WTC11 (cell line): ENCODE data around the gene FSTL4. TPM values are rescaled to one million over a fixed set of nuclear protein-coding genes. Genes with fewer than 3 reads are reported as not detected.

Source experiments
- ATAC-seq: fragments of 200-7000 bp; cut with Tn5 transposase; 2 replicates; pipeline ENCODE4 v1.10.0; 2021; ENCODE audit warnings: mild to moderate bottlenecking, moderate library complexity
- CTCF ChIA-PET: fragments of 300-600 bp; sonication (Branson Sonifier 250); formaldehyde crosslinking; loops from one replicate; lab custom pipeline; 2021; ENCODE audit warnings: antibody characterized with exemption; lab: Charles Lee
- POLR2A ChIA-PET: fragments of 350-600 bp; sonication (Branson Sonifier 250); formaldehyde crosslinking; loops from one replicate; lab custom pipeline; 2021; ENCODE audit warnings: antibody characterized with exemption; lab: Charles Lee
- DNase-seq: peaks from one replicate; pipeline ENCODE4 v3.0.0; 2021; ENCODE audit warnings: low spot score
- H3K27ac Mint-ChIP-seq: 2 replicates; pipeline ENCODE4 v1.8.0; 2021; ENCODE audit warnings: mixed read lengths
- H3K27me3 Mint-ChIP-seq: 2 replicates; pipeline ENCODE4 v1.8.0; 2021; ENCODE audit warnings: low read depth, mild to moderate bottlenecking, moderate library complexity, mixed read lengths
- H3K36me3 Mint-ChIP-seq: 2 replicates; pipeline ENCODE4 v1.8.0; 2021; ENCODE audit warnings: mixed read lengths
- H3K4me1 Mint-ChIP-seq: 2 replicates; pipeline ENCODE4 v1.8.0; 2022; ENCODE audit warnings: mixed read lengths
- H3K4me3 Mint-ChIP-seq: 2 replicates; pipeline ENCODE4 v1.8.0; 2021; ENCODE audit warnings: mild to moderate bottlenecking, moderate library complexity, mixed read lengths
- H3K9me3 Mint-ChIP-seq: 2 replicates; pipeline ENCODE4 v1.8.0; 2021; ENCODE audit warnings: mixed read lengths
- CREM ChIP-seq: sonication (generic); formaldehyde crosslinking; IDR thresholded peaks from 2 replicates; pipeline ENCODE4 v1.8.1; 2022; ENCODE audit warnings: mild to moderate bottlenecking, missing genetic modification reagents, moderate library complexity
- ELF4 ChIP-seq: sonication (generic); formaldehyde crosslinking; IDR thresholded peaks from 2 replicates; pipeline ENCODE4 v1.8.1; 2022; ENCODE audit warnings: low read depth, mild to moderate bottlenecking, moderate library complexity, missing genetic modification reagents
- ESRRA ChIP-seq: sonication (generic); formaldehyde crosslinking; IDR thresholded peaks from 2 replicates; pipeline ENCODE4 v1.8.1; 2022; ENCODE audit warnings: mild to moderate bottlenecking, missing genetic modification reagents, borderline replicate concordance
- GTF2I ChIP-seq: fragments of 250-450 bp; sonication (Bioruptor Pico); conservative IDR thresholded peaks from 2 replicates; pipeline ENCODE4 v1.4.0; 2021; ENCODE audit warnings: mild to moderate bottlenecking
- NFATC4 ChIP-seq: fragments of 250-450 bp; sonication (Bioruptor Pico); IDR thresholded peaks from 2 replicates; pipeline ENCODE4 v1.9.0; 2021; ENCODE audit warnings: mild to moderate bottlenecking
- NFE2L1 ChIP-seq: sonication (generic); formaldehyde crosslinking; IDR thresholded peaks from 2 replicates; pipeline ENCODE4 v1.8.1; 2023; ENCODE audit warnings: missing genetic modification reagents
- NR2C2 ChIP-seq: sonication (generic); formaldehyde crosslinking; IDR thresholded peaks from 2 replicates; pipeline ENCODE4 v1.8.0; 2022; ENCODE audit warnings: mild to moderate bottlenecking, missing genetic modification reagents
- RELA ChIP-seq: sonication (generic); formaldehyde crosslinking; IDR thresholded peaks from 2 replicates; pipeline ENCODE4 v1.8.1; 2022; ENCODE audit warnings: missing genetic modification reagents, mild to moderate bottlenecking, borderline replicate concordance
- TCF7 ChIP-seq: sonication (generic); formaldehyde crosslinking; IDR thresholded peaks from 2 replicates; pipeline ENCODE4 v1.8.0; 2022; ENCODE audit warnings: mild to moderate bottlenecking, low read depth, missing genetic modification reagents, moderate library complexity
- TEAD4 ChIP-seq: sonication (generic); formaldehyde crosslinking; IDR thresholded peaks from 2 replicates; pipeline ENCODE4 v1.8.0; 2022; ENCODE audit warnings: mild to moderate bottlenecking, missing genetic modification reagents
- ZNF423 ChIP-seq: fragments of 250-450 bp; sonication (Bioruptor Pico); IDR thresholded peaks from 2 replicates; pipeline ENCODE4 v2.1.2; 2022; ENCODE audit warnings: mild to moderate bottlenecking, moderate library complexity
- total RNA-seq: library from RNA; stranded (reverse); gene quantifications from 3 replicates; pipeline ENCODE4 v1.2.3, GENCODE V29; 2021
- TF ChIP-seq, protein P1 (sequence below): sonication (generic); formaldehyde crosslinking; IDR thresholded peaks from 2 replicates; pipeline ENCODE4 v1.8.0; 2023; ENCODE audit warnings: mild to moderate bottlenecking, missing genetic modification reagents
- TF ChIP-seq, protein P2 (sequence below): sonication (generic); formaldehyde crosslinking; IDR thresholded peaks from 2 replicates; pipeline ENCODE4 v1.8.1; 2023; ENCODE audit warnings: mild to moderate bottlenecking, missing genetic modification reagents, borderline replicate concordance
- TF ChIP-seq, protein P3 (sequence below): sonication (generic); formaldehyde crosslinking; IDR thresholded peaks from 2 replicates; pipeline ENCODE4 v1.8.0; 2022; ENCODE audit warnings: mild to moderate bottlenecking, missing genetic modification reagents
- TF ChIP-seq, protein P4 (sequence below): fragments of 200-600 bp; IDR thresholded peaks from 2 replicates; pipeline ENCODE4 v1.8.0; 2022; ENCODE audit warnings: antibody characterized with exemption

Gene FSTL4
- total RNA-seq, 1 experiment from 2014 or later, result 6.1 TPM

DNA sequence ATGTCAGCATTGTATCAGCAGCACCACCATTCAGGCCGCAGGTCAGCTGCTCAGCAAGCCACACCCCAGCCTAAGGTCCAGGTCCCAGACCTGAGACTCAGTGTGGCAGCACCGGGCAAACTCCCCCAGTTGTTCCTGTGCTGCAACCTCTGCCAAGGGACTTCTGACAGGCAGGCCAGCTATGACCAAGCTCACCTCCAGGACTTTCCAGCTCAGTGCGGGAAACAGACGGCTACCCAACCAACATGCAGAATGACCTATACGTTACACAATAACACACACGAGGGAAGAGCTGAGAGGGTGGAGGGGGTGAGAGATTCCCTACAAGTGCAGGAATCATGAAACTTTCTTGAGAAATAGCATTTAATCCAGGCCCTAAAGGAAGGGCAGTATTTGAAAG lies 143.7 kb downstream of the FSTL4 start (continued):
- no peak for TF ChIP-seq TCF7
- no peak for TF ChIP-seq GTF2I (CRISPR knock-in tag)
- TF ChIP-seq, protein P1, sequence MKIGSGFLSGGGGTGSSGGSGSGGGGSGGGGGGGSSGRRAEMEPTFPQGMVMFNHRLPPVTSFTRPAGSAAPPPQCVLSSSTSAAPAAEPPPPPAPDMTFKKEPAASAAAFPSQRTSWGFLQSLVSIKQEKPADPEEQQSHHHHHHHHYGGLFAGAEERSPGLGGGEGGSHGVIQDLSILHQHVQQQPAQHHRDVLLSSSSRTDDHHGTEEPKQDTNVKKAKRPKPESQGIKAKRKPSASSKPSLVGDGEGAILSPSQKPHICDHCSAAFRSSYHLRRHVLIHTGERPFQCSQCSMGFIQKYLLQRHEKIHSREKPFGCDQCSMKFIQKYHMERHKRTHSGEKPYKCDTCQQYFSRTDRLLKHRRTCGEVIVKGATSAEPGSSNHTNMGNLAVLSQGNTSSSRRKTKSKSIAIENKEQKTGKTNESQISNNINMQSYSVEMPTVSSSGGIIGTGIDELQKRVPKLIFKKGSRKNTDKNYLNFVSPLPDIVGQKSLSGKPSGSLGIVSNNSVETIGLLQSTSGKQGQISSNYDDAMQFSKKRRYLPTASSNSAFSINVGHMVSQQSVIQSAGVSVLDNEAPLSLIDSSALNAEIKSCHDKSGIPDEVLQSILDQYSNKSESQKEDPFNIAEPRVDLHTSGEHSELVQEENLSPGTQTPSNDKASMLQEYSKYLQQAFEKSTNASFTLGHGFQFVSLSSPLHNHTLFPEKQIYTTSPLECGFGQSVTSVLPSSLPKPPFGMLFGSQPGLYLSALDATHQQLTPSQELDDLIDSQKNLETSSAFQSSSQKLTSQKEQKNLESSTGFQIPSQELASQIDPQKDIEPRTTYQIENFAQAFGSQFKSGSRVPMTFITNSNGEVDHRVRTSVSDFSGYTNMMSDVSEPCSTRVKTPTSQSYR (CRISPR knock-in tag), result no peak
- no peak for TF ChIP-seq ESRRA
- no peak for TF ChIP-seq RELA (CRISPR knock-in tag)
- TF ChIP-seq, protein P2, sequence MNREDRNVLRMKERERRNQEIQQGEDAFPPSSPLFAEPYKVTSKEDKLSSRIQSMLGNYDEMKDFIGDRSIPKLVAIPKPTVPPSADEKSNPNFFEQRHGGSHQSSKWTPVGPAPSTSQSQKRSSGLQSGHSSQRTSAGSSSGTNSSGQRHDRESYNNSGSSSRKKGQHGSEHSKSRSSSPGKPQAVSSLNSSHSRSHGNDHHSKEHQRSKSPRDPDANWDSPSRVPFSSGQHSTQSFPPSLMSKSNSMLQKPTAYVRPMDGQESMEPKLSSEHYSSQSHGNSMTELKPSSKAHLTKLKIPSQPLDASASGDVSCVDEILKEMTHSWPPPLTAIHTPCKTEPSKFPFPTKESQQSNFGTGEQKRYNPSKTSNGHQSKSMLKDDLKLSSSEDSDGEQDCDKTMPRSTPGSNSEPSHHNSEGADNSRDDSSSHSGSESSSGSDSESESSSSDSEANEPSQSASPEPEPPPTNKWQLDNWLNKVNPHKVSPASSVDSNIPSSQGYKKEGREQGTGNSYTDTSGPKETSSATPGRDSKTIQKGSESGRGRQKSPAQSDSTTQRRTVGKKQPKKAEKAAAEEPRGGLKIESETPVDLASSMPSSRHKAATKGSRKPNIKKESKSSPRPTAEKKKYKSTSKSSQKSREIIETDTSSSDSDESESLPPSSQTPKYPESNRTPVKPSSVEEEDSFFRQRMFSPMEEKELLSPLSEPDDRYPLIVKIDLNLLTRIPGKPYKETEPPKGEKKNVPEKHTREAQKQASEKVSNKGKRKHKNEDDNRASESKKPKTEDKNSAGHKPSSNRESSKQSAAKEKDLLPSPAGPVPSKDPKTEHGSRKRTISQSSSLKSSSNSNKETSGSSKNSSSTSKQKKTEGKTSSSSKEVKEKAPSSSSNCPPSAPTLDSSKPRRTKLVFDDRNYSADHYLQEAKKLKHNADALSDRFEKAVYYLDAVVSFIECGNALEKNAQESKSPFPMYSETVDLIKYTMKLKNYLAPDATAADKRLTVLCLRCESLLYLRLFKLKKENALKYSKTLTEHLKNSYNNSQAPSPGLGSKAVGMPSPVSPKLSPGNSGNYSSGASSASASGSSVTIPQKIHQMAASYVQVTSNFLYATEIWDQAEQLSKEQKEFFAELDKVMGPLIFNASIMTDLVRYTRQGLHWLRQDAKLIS (CRISPR knock-in tag), result no peak
- TF ChIP-seq NR2C2 (CRISPR knock-in tag), result no peak

DNA sequence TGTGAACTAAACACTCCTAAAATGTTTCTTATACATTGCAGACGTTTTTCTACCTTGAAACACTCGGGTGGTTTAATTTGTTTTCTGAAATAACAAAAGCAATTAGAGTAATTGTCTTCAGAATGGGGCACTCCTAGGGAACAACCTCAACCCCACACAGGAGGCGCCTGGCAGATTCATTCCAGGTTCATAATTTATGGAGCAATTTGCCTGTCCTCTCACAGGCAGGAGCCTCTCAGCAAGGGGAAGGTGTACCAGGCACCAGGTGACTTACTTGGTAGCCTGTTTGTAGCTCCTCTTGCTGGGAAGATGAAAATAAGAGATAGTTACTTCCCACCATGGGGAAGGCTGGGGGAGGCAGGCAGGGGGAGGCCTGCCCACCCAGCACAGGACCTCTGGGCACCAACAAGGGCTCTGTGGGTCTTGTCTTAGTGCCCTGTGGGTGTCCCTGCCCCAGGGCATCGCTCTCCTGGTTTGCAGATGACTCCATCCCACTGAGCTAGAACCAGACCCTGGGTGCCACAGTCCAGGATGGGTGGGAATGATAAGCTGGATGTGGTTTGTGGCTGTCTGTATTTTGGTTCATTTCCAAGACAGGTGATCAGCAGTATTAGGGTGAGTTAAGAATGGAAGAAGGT lies 144.4 kb downstream of the FSTL4 start:
- POLR2A ChIA-PET, result no interaction called here
- no peak overlapping the region for H3K4me3 Mint-ChIP-seq
- no peaks in the 10 kb centered on the region for H3K27me3 Mint-ChIP-seq
- TF ChIP-seq, protein P3, sequence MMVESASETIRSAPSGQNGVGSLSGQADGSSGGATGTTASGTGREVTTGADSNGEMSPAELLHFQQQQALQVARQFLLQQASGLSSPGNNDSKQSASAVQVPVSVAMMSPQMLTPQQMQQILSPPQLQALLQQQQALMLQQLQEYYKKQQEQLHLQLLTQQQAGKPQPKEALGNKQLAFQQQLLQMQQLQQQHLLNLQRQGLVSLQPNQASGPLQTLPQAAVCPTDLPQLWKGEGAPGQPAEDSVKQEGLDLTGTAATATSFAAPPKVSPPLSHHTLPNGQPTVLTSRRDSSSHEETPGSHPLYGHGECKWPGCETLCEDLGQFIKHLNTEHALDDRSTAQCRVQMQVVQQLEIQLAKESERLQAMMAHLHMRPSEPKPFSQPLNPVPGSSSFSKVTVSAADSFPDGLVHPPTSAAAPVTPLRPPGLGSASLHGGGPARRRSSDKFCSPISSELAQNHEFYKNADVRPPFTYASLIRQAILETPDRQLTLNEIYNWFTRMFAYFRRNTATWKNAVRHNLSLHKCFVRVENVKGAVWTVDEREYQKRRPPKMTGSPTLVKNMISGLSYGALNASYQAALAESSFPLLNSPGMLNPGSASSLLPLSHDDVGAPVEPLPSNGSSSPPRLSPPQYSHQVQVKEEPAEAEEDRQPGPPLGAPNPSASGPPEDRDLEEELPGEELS (CRISPR knock-in tag), result 0 out of 2 replicates have a peak, but pooled peaks have one; percentile 6
- TF ChIP-seq ELF4, result no peak
- TF ChIP-seq, all 79 proteins: peak for 1
- no peak for DNase-seq
- CTCF ChIA-PET, result interaction anchor here (1.5 to 2.3 kb wide), 3 partner anchors 8 to 47 kb away, joined by 10 to 12 read pairs (median 10); no protein-coding TSS in a partner anchor
- Mint-ChIP-seq H3K9me3 (no peaks in the 10 kb centered on the region), H3K4me1 (peaks cover 13% of the 10 kb centered on the region), H3K36me3 (no peaks in the 10 kb centered on the region), H3K27ac (no peak overlapping the region)
- ATAC-seq, result no peak

DNA sequence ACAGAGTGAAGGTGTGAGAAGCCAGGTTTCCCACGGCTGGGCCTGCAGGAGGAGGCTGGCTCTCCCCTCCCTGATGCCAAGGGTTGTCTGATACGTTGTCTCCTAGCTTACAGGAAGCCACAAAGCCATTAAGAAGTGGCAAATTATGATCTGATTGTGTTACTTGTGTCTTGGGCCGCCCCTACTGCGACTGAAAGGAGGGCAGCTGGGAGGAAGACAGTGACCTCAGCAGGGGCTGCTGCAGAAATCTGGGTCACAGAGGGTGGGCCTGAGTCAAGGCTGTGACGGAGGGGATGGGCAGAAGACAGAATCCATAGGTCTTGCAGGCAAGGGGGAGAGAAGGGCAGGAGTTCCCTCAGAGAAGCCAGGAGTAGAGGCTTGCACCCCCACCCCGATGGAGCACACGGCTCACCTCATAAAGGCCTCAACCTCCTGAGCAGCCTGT lies 145.0 kb downstream of the FSTL4 start:
- no peak overlapping the region for H3K4me3 Mint-ChIP-seq
- TF ChIP-seq ZNF423 (CRISPR knock-in tag) (peak; percentile 17; the same call in 1 of the 2 replicates), TEAD4 (CRISPR knock-in tag) (no peak), NFATC4 (CRISPR knock-in tag) (no peak), NFE2L1 (CRISPR knock-in tag) (no peak), CREM (CRISPR knock-in tag) (no peak), GTF2I (CRISPR knock-in tag) (no peak)
- TF ChIP-seq, protein P4, sequence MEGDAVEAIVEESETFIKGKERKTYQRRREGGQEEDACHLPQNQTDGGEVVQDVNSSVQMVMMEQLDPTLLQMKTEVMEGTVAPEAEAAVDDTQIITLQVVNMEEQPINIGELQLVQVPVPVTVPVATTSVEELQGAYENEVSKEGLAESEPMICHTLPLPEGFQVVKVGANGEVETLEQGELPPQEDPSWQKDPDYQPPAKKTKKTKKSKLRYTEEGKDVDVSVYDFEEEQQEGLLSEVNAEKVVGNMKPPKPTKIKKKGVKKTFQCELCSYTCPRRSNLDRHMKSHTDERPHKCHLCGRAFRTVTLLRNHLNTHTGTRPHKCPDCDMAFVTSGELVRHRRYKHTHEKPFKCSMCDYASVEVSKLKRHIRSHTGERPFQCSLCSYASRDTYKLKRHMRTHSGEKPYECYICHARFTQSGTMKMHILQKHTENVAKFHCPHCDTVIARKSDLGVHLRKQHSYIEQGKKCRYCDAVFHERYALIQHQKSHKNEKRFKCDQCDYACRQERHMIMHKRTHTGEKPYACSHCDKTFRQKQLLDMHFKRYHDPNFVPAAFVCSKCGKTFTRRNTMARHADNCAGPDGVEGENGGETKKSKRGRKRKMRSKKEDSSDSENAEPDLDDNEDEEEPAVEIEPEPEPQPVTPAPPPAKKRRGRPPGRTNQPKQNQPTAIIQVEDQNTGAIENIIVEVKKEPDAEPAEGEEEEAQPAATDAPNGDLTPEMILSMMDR, result no peak
- DNase-seq, result no peak
- H3K27me3 Mint-ChIP-seq, result no peaks in the 10 kb centered on the region
- H3K36me3 Mint-ChIP-seq, result no peaks in the 10 kb centered on the region
- H3K9me3 Mint-ChIP-seq, result no peaks in the 10 kb centered on the region
- ChIA-PET POLR2A (no interaction called here), CTCF (no interaction called here)
- H3K4me1 Mint-ChIP-seq, result peaks cover 13% of the 10 kb centered on the region
- peak; percentile 53 for ATAC-seq
- no peak overlapping the region for H3K27ac Mint-ChIP-seq
